K562 (cell line): ENCODE measurements around the gene CHAF1A. TPM values are rescaled to one million over a fixed set of nuclear protein-coding genes. Genes with fewer than 3 reads are reported as not detected.

Source experiments
- ARID3A ChIP-seq: IDR thresholded peaks from 2 replicates; pipeline ENCODE4 v1.6.1; 2012; ENCODE audit warnings: low read depth, low read length, improper control_type of control experiment, borderline replicate concordance
- ATF7 ChIP-seq: fragments of 450-650 bp; IDR thresholded peaks from 2 replicates; pipeline ENCODE4 v1.7.1; 2014; ENCODE audit warnings: mild to moderate bottlenecking, moderate library complexity
- CHAMP1 ChIP-seq: fragments of 450-650 bp; IDR thresholded peaks from 2 replicates; pipeline ENCODE4 v1.6.1; 2016; ENCODE audit warnings: mild to moderate bottlenecking
- CUX1 ChIP-seq: fragments of 200-800 bp; sonication (Bioruptor generic); IDR thresholded peaks from 2 replicates; pipeline ENCODE4 v1.6.1; 2016; ENCODE audit warnings: missing genetic modification characterization, missing compliant biosample characterization
- EWSR1 ChIP-seq: fragments of 450-650 bp; IDR thresholded peaks from 2 replicates; pipeline ENCODE4 v1.6.1; 2018; ENCODE audit warnings: borderline replicate concordance, mild to moderate bottlenecking, low read depth, moderate library complexity; ENCODE audit not compliant: partially characterized antibody
- HDAC8 ChIP-seq: fragments of 450-650 bp; IDR thresholded peaks from 2 replicates; pipeline ENCODE4 v1.6.1; 2016; ENCODE audit warnings: mild to moderate bottlenecking, missing genetic modification characterization, moderate library complexity, missing compliant biosample characterization
- MCM2 ChIP-seq: fragments of 450-650 bp; IDR thresholded peaks from 2 replicates; pipeline ENCODE4 v1.6.1; 2017; ENCODE audit warnings: low read depth, mild to moderate bottlenecking
- MTA3 ChIP-seq: fragments of 450-650 bp; formaldehyde crosslinking; IDR thresholded peaks from 2 replicates; pipeline ENCODE4 v1.6.1; 2017; ENCODE audit warnings: mild to moderate bottlenecking, borderline replicate concordance
- OTX1 ChIP-seq: fragments of 450-650 bp; formaldehyde crosslinking; IDR thresholded peaks from 2 replicates; pipeline ENCODE4 v1.4.0; 2022; ENCODE audit warnings: mild to moderate bottlenecking
- POLR2H ChIP-seq: IDR thresholded peaks from 2 replicates; pipeline ENCODE4 v1.6.1; 2016; ENCODE audit warnings: missing genetic modification characterization, low read depth, mild to moderate bottlenecking, control low read depth, missing compliant biosample characterization, moderate library complexity
- RBM15 ChIP-seq: fragments of 200-400 bp; formaldehyde crosslinking; IDR thresholded peaks from 2 replicates; pipeline ENCODE4 v1.6.1; 2018; ENCODE audit warnings: mild to moderate bottlenecking, low read length, moderate library complexity; ENCODE audit not compliant: insufficient read depth
- SRSF9 ChIP-seq: fragments of 200-400 bp; formaldehyde crosslinking; IDR thresholded peaks from 2 replicates; pipeline ENCODE4 v1.6.1; 2017; ENCODE audit warnings: low read depth, low read length, borderline replicate concordance
- TSC22D4 ChIP-seq: fragments of 450-650 bp; IDR thresholded peaks from 2 replicates; pipeline ENCODE4 v1.6.1; 2016; ENCODE audit warnings: missing genetic modification characterization, missing biosample characterization, control low read depth
- U2AF1 ChIP-seq: fragments of 200-400 bp; formaldehyde crosslinking; optimal IDR thresholded peaks from 2 replicates; pipeline ENCODE3; 2017; ENCODE audit warnings: mild to moderate bottlenecking, low read depth, low read length, moderate library complexity
- ZNF3 ChIP-seq: fragments of 250-450 bp; sonication (Bioruptor Pico); IDR thresholded peaks from 2 replicates; pipeline ENCODE4 v1.5.0; 2021; ENCODE audit warnings: mild to moderate bottlenecking, moderate library complexity
- ZNF695 ChIP-seq: fragments of 450-650 bp; formaldehyde crosslinking; IDR thresholded peaks from 2 replicates; pipeline ENCODE4 v1.4.0; 2020; ENCODE audit warnings: mild to moderate bottlenecking, moderate library complexity
- ZZZ3 ChIP-seq: fragments of 450-650 bp; IDR thresholded peaks from 2 replicates; pipeline ENCODE4 v1.6.1; 2016; ENCODE audit warnings: antibody characterized with exemption, mild to moderate bottlenecking, moderate library complexity
- polyA plus RNA-seq, 8 experiments: library from polyadenylated mRNA; depleted of rRNA in 4 of 8; stranded (reverse) in 5 of 8; unstranded in 3 of 8; fragments of >200 nt; fragmentation: Nextera tagmentation in 2 of 8; fragmentation: Illumina TruSeq in 1 of 8; extraction: Ambion mirVana in 2 of 8; extraction: Trizol in 1 of 8; gene quantifications; 2 replicates each; pipeline versions ENCODE4 v1.2.1 to v1.2.3, GENCODE V29; 2011 to 2014; ENCODE audit warnings: inconsistent platforms in 1 of 8, missing spikeins in 1 of 8
- total RNA-seq, 7 experiments: library from RNA; depleted of rRNA in 6 of 7; stranded (reverse); fragments of >200 nt in 6 of 7; fragmentation: Illumina TruSeq in 2 of 7; extraction: Trizol in 2 of 7; gene quantifications; 2 replicates each; pipeline versions ENCODE4 v1.2.1 to v1.2.3, GENCODE V29; 2011 to 2021; ENCODE audit warnings: low replicate concordance in 1 of 7
- TF ChIP-seq, protein P1 (sequence below): fragments of 250-450 bp; sonication (Bioruptor Pico); IDR thresholded peaks from 2 replicates; pipeline ENCODE4 v1.8.0; 2022; ENCODE audit warnings: moderate library complexity, mild to moderate bottlenecking, inconsistent platforms

CHAF1A gene
- total and polyA plus RNA-seq, 9 of the 15 experiments (the other 6 are each of a cell fraction or from before 2014, with no cell fraction given): 1.6 to 86.9 (median 45.2) TPM

DNA sequence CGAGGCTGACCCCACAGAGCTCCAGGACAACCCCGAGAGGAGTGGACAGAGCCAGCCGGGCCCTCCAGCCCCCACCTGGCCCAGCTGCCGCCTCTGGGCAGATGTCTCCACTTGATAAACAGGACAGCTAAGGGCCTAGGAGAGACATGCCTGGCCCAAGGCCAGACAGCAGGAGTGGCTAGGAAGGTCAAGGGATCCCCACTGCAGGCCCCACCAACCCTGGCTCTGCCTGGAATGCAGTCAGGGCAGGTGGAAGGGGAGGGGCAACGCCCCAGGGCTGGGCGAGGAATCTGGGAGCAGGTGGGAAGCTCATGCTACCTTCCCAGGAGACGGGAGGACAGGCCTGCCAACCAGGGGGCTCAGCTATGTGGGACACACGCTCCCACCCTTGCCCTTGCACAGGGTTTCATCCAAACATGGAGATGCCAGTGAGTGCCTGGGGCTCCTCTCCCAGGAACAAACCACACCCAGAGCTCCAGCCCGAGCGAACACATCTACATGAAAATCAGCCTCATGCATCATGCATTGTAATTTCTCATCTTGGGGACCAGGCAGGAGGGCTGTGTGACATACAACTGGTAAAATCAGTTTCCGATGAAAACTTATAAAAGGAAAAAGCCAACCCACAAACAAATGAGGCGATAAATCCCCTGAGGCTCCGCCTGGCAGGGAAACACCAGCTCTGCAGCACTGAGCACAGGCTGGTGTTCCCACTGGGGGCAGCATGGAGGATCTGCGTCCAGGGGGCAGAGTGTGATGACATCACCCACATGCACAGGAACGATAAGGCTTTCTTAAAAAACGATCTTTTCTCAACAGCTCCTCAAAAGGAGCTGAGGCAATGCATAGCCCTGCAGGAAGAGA, 27.0 kb upstream of the CHAF1A start (continued):
- TF ChIP-seq TSC22D4 (no peak), MTA3 (peak; percentile 48), ZNF695 (CRISPR knock-in tag) (no peak), ZNF3 (no peak), CHAMP1 (no peak), SRSF9 (no peak), HDAC8 (tag) (no peak), ATF7 (peak; percentile 99), U2AF1 (no peak), ZZZ3 (no peak), POLR2H (tag) (no peak), CUX1 (CRISPR knock-in tag) (peak; percentile 84; the same call in 1 of the 2 replicates), RBM15 (no peak), MCM2 (no peak), OTX1 (CRISPR knock-in tag) (no peak), EWSR1 (no peak), ARID3A (no peak)
- TF ChIP-seq, protein P1, sequence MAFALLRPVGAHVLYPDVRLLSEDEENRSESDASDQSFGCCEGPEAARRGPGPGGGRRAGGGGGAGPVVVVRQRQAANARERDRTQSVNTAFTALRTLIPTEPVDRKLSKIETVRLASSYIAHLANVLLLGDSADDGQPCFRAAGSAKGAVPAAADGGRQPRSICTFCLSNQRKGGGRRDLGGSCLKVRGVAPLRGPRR (CRISPR knock-in tag): 0 out of 2 replicates have a peak, but pooled peaks have one; percentile 16
